GM18505 (cell line): Measurements from ENCODE around the gene BCL11A.
A peak's percentile ranks its signal among the peaks of the same experiment; 100 is the strongest.

Source experiments
- ATAC-seq: cut with Tn5 transposase; IDR thresholded peaks from one replicate; pipeline ENCODE4 v1.9.1; 2021; ENCODE audit not compliant: unreplicated experiment
- POLR2A ChIP-seq: IDR thresholded peaks from 4 replicates; pipeline ENCODE4 v1.6.1; 2011; ENCODE audit warnings: borderline replicate concordance; ENCODE audit not compliant: insufficient read depth, insufficient read length; ENCODE audit errors: extremely low read depth

The BCL11A gene

GRCh38 chr2:60547841-60548240 lies 5.6 kb downstream of the BCL11A start:
- ATAC-seq = no peak
- no peak for TF ChIP-seq POLR2A

- no peak for ATAC-seq
- TF ChIP-seq POLR2A = no peak
Observed at GRCh38 chr2:60546756-60547420, 6.6 kb downstream of the BCL11A start.

- ATAC-seq = no peak
- no peak for TF ChIP-seq POLR2A
Observed at GRCh38 chr2:60544954-60545560, 8.4 kb downstream of the BCL11A start.

- TF ChIP-seq POLR2A = no peak
- ATAC-seq = no peak
Observed at GRCh38 chr2:60544062-60544461, 9.4 kb downstream of the BCL11A start.

GRCh38 chr2:60541056-60541651 lies 12.3 kb downstream of the BCL11A start:
- ATAC-seq = no peak
- TF ChIP-seq POLR2A = no peak

- TF ChIP-seq POLR2A = no peak
- no peak for ATAC-seq
Observed at GRCh38 chr2:60540074-60540473, 13.4 kb downstream of the BCL11A start.

GRCh38 chr2:60539140-60539539 lies 14.3 kb downstream of the BCL11A start:
- no peak for TF ChIP-seq POLR2A
- ATAC-seq = no peak

- ATAC-seq = no peak
- TF ChIP-seq POLR2A = no peak
Observed at GRCh38 chr2:60538101-60538500, 15.4 kb downstream of the BCL11A start.

GRCh38 chr2:60536746-60537145 lies 16.7 kb downstream of the BCL11A start:
- ATAC-seq = no peak
- TF ChIP-seq POLR2A = no peak

GRCh38 chr2:60535685-60536312 lies 17.7 kb downstream of the BCL11A start:
- peak; percentile 82 for ATAC-seq
- no peak for TF ChIP-seq POLR2A

- no peak for TF ChIP-seq POLR2A
- ATAC-seq = no peak
Observed at GRCh38 chr2:60534892-60535684, 18.4 kb downstream of the BCL11A start.

GRCh38 chr2:60534052-60534685 lies 19.3 kb downstream of the BCL11A start:
- no peak for TF ChIP-seq POLR2A
- no peak for ATAC-seq

GRCh38 chr2:60533101-60534051 lies 20.1 kb downstream of the BCL11A start:
- no peak for ATAC-seq
- TF ChIP-seq POLR2A = no peak
